Endothelial cell of umbilical vein (primary cell): Measurements from ENCODE around the gene TRPM3.

Experiments used
- CTCF ChIP-seq, 2 donors: IDR thresholded peaks; 1 replicate in 1 of 2; 2 replicates in 1 of 2; pipeline ENCODE4 v1.5.1; 2011; ENCODE audit warnings: low read length in 2 of 2, mild to moderate bottlenecking in 2 of 2, moderate library complexity in 2 of 2, control low read depth in 1 of 2, inconsistent platforms in 1 of 2, low read depth in 1 of 2; ENCODE audit not compliant: insufficient read depth in 1 of 2; ENCODE audit errors: extremely low read depth in 1 of 2
- EZH2 ChIP-seq: IDR thresholded peaks from 2 replicates; pipeline ENCODE4 v1.6.1; 2012; ENCODE audit warnings: borderline replicate concordance, low read depth, mild to moderate bottlenecking, moderate library complexity, low read length, inconsistent platforms; ENCODE audit not compliant: severe bottlenecking
- FOS ChIP-seq: IDR thresholded peaks from 2 replicates; pipeline ENCODE4 v1.6.1; 2011; ENCODE audit warnings: mild to moderate bottlenecking, low read length, moderate library complexity, borderline replicate concordance; ENCODE audit not compliant: insufficient read depth
- GATA2 ChIP-seq: IDR thresholded peaks from 2 replicates; pipeline ENCODE4 v1.7.0; 2011; ENCODE audit warnings: low read depth, mild to moderate bottlenecking, moderate library complexity, mixed read lengths, low read length; ENCODE audit not compliant: insufficient read length, insufficient read depth
- JUN ChIP-seq: IDR thresholded peaks from 2 replicates; pipeline ENCODE4 v1.6.1; 2011; ENCODE audit warnings: borderline replicate concordance, low read depth; ENCODE audit not compliant: insufficient read length, insufficient read depth
- MAX ChIP-seq: IDR thresholded peaks from 2 replicates; pipeline ENCODE4 v1.6.1; 2011; ENCODE audit not compliant: insufficient read depth, insufficient read length
- MYC ChIP-seq: IDR thresholded peaks from one replicate; pipeline ENCODE4 v1.6.1; 2011; ENCODE audit warnings: mild to moderate bottlenecking, low read depth, low read length
- POLR2A ChIP-seq: IDR thresholded peaks from 2 replicates; pipeline ENCODE4 v1.6.1; 2012; ENCODE audit warnings: low read depth, mild to moderate bottlenecking, control low read depth, low read length
- POLR2AphosphoS5 ChIP-seq: IDR thresholded peaks from 2 replicates; pipeline ENCODE4 v1.6.1; 2012; ENCODE audit warnings: low read depth, mild to moderate bottlenecking, control low read depth, low read length, moderate library complexity; ENCODE audit not compliant: insufficient read depth

GRCh38 chr9:70493029-70493428, 628.4 kb downstream of the TRPM3 start:
- TF ChIP-seq MAX (no peak), CTCF (IDR thresholded peaks at IDR 0.05; ENCODE audit: extremely low read depth in 1 of 2, insufficient read depth in 1 of 2, low read depth in 1 of 2, low read length in 2 of 2) (no peak), POLR2AphosphoS5 (no peak), FOS (no peak), POLR2A (no peak), EZH2 (no peak), JUN (no peak), MYC (no peak), GATA2 (no peak)
